Stimulated activated CD4-positive, alpha-beta T cell treated with anti-CD3 and anti-CD28 coated beads, TNF-alpha, amount 100 ng/mL, for 1 hour (primary cell): ENCODE data around the gene ETS1.

Experiments used
- DNase-seq, 3 donors: peaks; one replicate each; pipeline ENCODE4 v3.0.0-alpha.2; 2020; ENCODE audit warnings: low read depth in 3 of 3, low spot score in 1 of 3

Gene ETS1

DNA sequence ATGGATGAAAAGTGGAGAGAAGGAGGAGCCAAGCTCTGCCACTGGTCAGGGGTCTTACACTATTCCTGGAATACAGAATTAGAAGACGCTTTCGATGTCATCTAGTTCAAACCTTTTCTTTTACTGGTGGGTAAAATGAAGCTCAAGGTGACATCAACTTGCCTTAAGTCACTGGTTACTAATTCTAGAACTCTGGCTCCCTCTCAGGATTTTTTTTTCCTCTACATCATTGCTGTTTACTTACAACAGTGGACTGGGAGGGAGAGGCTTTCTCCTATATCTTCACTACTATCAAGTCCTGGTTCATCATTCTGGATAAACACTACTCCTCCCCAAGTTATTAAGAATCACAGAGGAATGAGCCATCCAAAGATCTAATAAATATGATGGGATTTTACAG lies 82.9 kb downstream of the ETS1 start:
- DNase-seq, result no peak

GRCh38 chr11:128503245-128503991 lies 83.9 kb downstream of the ETS1 start:
- no peak for DNase-seq

DNA sequence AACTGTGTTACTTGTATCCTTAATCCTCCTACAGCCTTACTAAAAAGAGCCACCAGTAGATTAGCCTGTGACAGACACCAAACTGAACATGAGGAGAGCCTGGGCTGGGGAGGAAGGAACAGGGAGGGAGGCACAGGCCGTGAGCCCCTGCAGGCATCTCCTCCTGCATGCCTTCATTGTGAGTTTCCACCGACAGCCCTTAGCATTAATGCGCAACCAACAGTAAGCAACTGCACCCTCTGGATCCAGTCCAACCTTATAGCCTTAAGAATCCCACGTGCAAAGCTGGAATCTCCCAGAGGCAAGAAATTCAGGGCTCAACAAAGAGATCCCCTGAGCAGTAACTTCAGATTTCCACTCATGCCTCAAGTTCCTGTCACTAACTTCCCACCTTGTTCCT lies 84.6 kb downstream of the ETS1 start:
- no peak for DNase-seq

GRCh38 chr11:128501632-128502549 lies 85.5 kb downstream of the ETS1 start:
- DNase-seq, result no peak

- no peak for DNase-seq
These were observed 86.3 kb downstream of the ETS1 start for GRCh38 chr11:128501008-128501407.

GRCh38 chr11:128500493-128500892 lies 86.9 kb downstream of the ETS1 start:
- DNase-seq, result no peak

GRCh38 chr11:128499613-128500253 lies 87.6 kb downstream of the ETS1 start:
- DNase-seq, result no peak

DNA sequence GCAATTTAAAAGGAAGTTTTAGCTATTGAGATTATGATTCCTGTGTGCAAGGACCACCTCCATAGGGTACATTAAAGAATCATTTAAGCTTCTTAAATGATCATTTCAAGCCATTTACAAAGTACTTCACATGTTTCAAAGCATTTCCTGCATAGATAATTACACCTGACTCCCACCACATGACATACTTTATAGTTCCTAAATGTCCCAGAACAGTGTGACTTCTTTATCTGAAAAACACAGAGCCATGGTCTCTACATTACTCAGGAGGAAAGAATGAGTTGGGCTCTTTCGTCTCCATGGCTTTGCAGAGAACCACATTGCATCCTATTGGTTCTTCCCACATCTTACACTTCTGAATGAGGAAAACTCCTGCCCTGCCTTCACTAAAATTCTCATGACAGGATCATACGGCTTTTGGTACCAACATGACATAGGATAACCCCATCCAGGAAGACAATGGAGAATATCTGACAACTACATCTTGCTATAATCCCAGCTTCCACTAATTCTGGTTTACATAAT lies 88.6 kb downstream of the ETS1 start:
- DNase-seq, result no peak

DNA sequence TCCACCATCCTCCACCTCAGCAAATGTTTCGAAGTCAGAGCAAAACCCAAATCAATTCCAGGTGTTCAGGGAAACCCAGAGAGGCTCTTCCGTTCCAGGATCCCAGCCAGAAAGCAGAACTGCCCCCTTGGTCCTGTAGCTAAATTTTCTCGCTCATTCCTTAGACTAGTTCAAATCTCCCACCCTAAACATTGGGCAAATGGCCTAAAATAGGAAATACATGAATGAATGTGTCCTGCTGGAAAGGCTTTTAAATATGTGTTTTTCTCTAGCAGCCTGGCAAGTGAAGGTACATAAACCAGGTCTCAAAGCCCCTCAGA lies 89.6 kb downstream of the ETS1 start:
- DNase-seq, result no peak

GRCh38 chr11:128497061-128497775 lies 90.1 kb downstream of the ETS1 start:
- no peak for DNase-seq

DNA sequence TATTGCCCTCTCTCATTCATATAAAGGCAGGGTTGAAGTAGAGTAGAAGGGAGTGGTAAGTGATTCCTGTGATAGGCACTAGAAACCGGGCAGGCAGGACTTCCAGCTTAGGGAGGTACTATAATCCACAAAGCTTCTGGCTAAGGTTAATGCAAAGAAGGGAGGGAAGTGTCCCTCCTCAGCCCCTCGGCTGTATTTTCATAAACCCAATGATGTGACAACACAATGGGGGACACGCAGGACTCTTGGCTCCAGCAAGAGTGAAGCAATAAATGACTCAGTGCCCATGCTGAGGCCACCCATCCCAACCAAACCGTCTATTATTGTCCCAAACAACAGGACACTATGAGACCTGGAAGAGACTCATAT lies 90.7 kb downstream of the ETS1 start:
- DNase-seq, result no peak

DNA sequence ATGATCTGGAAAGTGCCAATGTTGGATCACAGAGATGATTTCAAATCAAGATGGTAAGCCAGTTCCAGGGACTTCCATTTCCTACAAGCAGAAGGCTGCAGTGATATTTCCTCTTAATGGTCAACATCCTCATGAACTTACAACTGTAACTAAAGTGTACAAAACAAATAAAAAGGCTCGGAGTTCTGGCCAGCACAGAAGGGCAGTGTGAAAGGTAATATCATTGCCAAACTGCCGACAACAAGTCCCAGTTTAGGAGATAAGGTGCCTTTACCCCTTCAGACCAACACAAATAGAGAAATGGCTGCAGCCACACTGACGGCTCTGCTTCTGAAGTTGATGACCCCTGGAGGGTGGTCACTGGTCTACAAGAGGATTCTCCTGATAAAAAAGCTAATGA lies 91.1 kb downstream of the ETS1 start:
- no peak for DNase-seq

GRCh38 chr11:128494418-128495332 lies 92.7 kb downstream of the ETS1 start:
- no peak for DNase-seq

GRCh38 chr11:128493570-128493965 lies 93.8 kb downstream of the ETS1 start:
- no peak for DNase-seq

GRCh38 chr11:128492903-128493569 lies 94.3 kb downstream of the ETS1 start:
- no peak for DNase-seq

GRCh38 chr11:128492461-128492860 lies 94.9 kb downstream of the ETS1 start:
- DNase-seq, result no peak

GRCh38 chr11:128491195-128491936 lies 96.0 kb downstream of the ETS1 start:
- no peak for DNase-seq

DNA sequence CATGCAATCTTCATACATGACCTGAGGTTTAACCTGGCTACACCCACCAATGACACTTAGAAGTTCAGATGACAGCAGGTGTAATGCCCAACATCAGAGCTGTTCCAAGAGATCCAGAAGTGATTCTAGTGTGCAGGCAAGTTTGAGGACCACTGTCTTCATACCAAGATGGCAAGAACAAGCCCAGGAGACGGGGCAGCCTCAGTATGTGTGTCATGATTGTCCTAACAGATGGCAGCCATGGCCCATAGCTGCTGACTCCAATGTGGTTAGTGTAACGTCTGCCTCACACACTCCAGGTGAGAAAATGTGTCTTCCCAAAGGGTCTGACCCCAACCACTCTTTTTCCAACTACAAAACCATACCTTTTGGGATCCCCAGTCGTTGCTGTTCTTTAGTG lies 97.3 kb downstream of the ETS1 start:
- no peak for DNase-seq

GRCh38 chr11:128488471-128488870 lies 98.9 kb downstream of the ETS1 start:
- no peak for DNase-seq
